Muscle of leg (tissue), 11 donors: Measurements from ENCODE around the gene PPP1R8. TPM values are rescaled to one million over a fixed set of nuclear protein-coding genes. Genes with fewer than 3 reads are reported as not detected.
A peak's percentile ranks its signal among the peaks of the same experiment; 100 is the strongest.

Source experiments
- DNase-seq: peaks from one replicate; pipeline ENCODE4 v3.0.0; 2013
- H3K27ac ChIP-seq: one replicate; pipeline ENCODE4 v1.5.1; 2013; ENCODE audit warnings: mild to moderate bottlenecking, low read length, control low read depth
- H3K27me3 ChIP-seq: one replicate; pipeline ENCODE4 v1.6.1; 2013; ENCODE audit warnings: low read length; ENCODE audit not compliant: control insufficient read depth, insufficient read depth
- H3K36me3 ChIP-seq: one replicate; pipeline ENCODE4 v1.6.1; 2013; ENCODE audit warnings: low read length; ENCODE audit not compliant: control insufficient read depth, insufficient read depth
- H3K4me1 ChIP-seq: one replicate; pipeline ENCODE4 v1.6.1; 2013; ENCODE audit warnings: low read length; ENCODE audit not compliant: control insufficient read depth, insufficient read depth
- H3K4me3 ChIP-seq: one replicate; pipeline ENCODE4 v1.5.1; 2013; ENCODE audit warnings: low read length, control low read depth
- H3K9me3 ChIP-seq: replicated peaks from 2 replicates; pipeline ENCODE4 v1.6.1; 2013; ENCODE audit warnings: low read depth, low read length; ENCODE audit not compliant: control insufficient read depth
- WGBS: methylation state at CpG from one replicate; pipeline ENCODE4 v1.1.5; 2013; ENCODE audit warnings: missing lambda C conversion rate; ENCODE audit not compliant: insufficient coverage; 5-methylcytosine and 5-hydroxymethylcytosine counted together
- polyA plus RNA-seq, 8 donors: library from polyadenylated mRNA; unstranded; fragments of 120-200 nt; gene quantifications; one replicate each; pipeline versions ENCODE4 v1.2.1 to v1.2.3, GENCODE V29; 2013; ENCODE audit warnings: inconsistent platforms in 1 of 8, low replicate concordance in 1 of 8; ENCODE audit not compliant: insufficient read length in 8 of 8, insufficient read depth in 1 of 8
- total RNA-seq: library from RNA; stranded (reverse); fragments of 120-200 nt; gene quantifications from one replicate; pipeline ENCODE4 v1.2.4, GENCODE V29; 2013

PPP1R8 gene
- total and polyA plus RNA-seq, 9 donors, result 27.8 to 43.3 (median 32.5) TPM

DNA sequence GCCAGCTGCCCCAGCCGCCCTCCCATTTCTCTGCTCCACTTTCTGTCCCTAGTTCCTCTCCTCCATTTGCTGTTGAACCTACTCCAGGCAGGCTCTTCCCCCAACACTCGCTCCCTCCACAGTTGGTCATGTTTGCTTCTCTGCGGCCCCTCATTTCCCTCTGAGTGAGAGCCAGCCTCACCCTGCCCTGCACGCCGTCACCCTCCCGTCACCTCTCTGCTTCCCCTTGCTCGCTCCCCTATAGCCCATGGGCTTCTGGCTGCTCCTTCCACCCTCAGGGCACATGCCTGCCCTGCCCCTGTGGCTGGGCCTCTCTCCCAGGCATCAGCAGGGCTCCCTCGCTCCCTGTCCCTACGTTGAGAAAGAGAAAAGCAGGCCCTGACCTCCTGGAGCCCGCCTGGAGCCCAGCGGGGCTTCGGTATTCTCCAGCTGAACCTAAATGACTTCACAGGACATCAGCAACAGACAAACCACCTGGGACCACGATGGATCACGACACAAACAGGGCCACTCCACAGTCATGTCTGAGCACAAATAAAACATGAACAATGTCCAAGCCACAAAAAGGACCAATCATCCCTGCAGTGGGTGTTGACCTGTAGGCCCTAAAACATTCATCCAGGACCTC, 28.5 kb downstream of the PPP1R8 start:
- no peak overlapping the region for H3K27ac ChIP-seq
- peaks cover 22% of the 10 kb centered on the region for H3K4me1 ChIP-seq
- H3K36me3 ChIP-seq, result no peaks in the 10 kb centered on the region
- DNase-seq, result no peak
- H3K9me3 ChIP-seq, result no peaks in the 10 kb centered on the region
- 74% methylated on average over 12 of the region's 14 CpGs for WGBS
- no peak overlapping the region for H3K4me3 ChIP-seq
- H3K27me3 ChIP-seq, result no peaks in the 10 kb centered on the region

DNA sequence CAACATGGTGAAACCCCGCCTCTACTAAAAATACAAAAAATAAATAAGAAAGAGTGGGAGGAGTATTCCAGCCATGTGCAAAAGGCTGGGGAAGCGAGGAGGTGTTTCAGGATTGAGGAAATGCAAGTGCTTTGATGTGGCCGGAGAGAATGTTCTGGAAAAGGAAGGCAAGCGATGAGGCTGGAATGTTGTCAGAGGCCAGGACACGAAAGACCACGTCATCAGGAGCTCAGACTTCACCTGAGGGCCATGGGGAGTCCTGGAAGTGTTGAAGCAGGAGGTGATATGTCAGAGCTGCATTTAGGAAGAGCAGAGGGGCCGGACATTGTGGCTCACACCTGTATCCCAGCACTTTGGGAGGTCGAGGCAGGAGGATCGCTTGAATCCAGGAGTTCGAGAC, 30.9 kb downstream of the PPP1R8 start:
- H3K27me3 ChIP-seq, result no peaks in the 10 kb centered on the region
- DNase-seq, result no peak
- no peaks in the 10 kb centered on the region for H3K9me3 ChIP-seq
- WGBS, result 73% methylated on average over 7 of the region's 10 CpGs
- no peak overlapping the region for H3K4me3 ChIP-seq
- no peak overlapping the region for H3K27ac ChIP-seq
- peaks cover 24% of the 10 kb centered on the region for H3K4me1 ChIP-seq
- H3K36me3 ChIP-seq, result no peaks in the 10 kb centered on the region

DNA sequence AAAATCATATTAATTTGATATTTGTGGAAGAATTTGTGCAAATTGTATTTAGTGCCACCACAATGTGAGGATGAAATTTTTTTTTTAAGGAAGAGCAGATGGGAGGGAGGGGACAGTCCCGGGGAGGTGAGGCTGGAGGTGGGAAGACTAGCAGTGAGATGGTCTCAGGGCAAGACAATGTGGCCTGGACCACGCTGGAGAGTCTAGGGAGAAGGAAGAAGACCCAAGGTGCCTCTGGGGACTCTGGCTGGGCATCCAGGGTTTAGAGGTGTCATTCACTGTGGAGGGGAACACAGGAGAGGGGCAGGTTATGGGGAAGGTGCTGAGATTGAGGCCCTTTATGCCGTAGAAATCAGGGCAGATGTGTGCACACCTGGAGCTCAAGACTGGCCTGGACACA, 31.4 kb downstream of the PPP1R8 start:
- no peaks in the 10 kb centered on the region for H3K9me3 ChIP-seq
- H3K4me1 ChIP-seq, result peaks cover 24% of the 10 kb centered on the region
- no peaks in the 10 kb centered on the region for H3K36me3 ChIP-seq
- H3K4me3 ChIP-seq, result no peak overlapping the region
- H3K27me3 ChIP-seq, result no peaks in the 10 kb centered on the region
- DNase-seq, result no peak
- 74% methylated on average over 3 of the region's 3 CpGs for WGBS
- no peak overlapping the region for H3K27ac ChIP-seq

DNA sequence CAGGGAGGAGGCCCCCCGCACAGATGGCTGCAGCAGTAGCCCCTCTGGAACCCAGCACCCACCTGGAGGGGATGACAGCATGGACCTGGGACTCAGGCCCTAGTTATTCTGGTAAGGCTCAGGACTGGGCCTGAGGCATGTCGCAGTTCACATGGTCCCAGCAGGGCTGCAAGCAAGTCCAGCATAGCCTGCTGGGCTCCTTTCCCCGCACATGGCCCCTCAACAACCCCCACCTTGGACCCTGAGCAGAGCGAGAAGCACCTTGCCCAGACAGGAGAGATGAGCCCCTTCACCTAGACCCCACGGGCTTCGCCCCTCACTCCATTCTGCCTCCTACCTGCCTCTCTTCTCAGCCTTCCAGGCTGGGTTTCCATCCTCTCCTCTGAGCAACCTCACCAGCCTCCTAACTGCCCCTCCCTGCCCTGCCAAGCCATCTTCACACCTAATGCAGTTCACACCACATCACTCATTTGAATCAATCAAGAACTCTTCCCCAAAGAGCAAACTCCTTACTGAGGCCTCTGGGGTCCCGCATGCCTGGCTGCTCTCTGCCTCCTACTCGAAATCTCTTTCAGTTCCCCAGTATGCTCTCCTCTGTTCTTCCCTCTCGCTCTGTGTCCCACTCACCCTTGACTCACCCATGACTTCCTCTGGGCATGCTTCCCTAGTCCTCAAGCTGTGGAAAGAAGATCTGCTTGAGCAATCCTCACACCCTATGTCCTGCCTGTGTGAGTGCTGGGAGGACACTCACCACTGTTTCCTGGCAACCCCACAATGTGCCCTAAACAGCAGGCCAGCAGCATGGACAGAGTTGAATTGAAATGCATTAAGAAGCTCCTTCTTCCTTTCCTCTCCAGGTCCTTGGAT, 32.3 kb downstream of the PPP1R8 start:
- Histone ChIP-seq H3K4me3 (no peak overlapping the region), H3K4me1 (peaks cover 24% of the 10 kb centered on the region)

DNA sequence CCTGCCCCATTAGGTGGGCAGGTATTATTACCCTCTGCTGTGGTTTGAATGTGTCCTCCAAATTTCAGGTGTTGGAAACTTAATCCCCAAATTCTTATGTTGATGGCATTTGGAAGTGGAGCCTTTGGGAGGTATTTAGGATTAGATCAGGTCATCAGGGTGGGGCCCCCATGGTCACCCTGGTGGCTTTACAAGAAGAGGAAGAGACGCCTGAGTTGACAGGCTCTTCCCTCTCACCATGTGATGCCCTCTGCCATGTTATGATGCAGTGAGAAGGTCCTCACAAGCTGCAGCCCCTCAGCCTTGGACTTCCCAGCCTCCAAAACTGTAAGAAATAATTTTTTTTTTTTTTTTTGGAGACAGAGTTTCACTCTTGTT, 32.9 kb downstream of the PPP1R8 start:
- WGBS, result no CpG with 5 or more reads among the region's 1 CpG

More for the DNA sequence above, 32.3 kb downstream of the PPP1R8 start:
- peak overlapping the region; percentile 78 for H3K27ac ChIP-seq
- H3K36me3 ChIP-seq, result no peaks in the 10 kb centered on the region
- H3K27me3 ChIP-seq, result no peaks in the 10 kb centered on the region
- 81% methylated on average over 8 of the region's 9 CpGs for WGBS
- no peaks in the 10 kb centered on the region for H3K9me3 ChIP-seq
- peak; percentile 90 for DNase-seq

DNA sequence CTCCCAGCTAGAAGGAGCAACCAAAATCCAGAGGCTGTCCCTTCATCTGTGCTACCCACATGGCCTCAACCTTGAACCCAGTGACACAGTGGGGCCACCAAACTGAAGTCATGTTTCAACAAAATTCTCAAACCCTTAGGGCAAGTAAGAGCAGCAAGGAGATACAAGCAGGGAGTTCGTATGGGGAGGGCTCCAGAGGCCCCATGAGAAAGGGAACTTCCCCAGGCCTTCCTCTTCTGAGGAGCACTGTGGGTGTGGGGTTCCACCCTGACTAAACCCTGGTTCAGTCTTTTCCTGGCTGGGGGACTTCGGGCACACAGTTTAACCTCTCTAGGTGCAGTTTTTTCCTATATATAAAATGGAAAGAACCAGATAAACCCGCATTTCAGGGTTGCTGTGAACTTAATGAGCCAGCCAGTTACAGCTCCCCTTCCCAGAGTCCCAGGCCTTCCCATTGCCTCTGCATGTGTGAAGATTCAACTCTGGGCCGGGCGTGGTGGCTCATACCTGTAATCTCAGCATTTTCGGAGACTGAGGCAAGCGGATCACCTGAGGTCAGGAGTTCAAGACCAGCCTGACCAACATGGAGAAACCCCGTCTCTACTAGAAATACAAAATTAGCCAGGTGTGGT, 33.8 kb downstream of the PPP1R8 start:
- Histone ChIP-seq H3K4me3 (no peak overlapping the region), H3K36me3 (no peaks in the 10 kb centered on the region), H3K27me3 (no peaks in the 10 kb centered on the region), H3K27ac (peak overlapping the region; percentile 78), H3K4me1 (peaks cover 24% of the 10 kb centered on the region), H3K9me3 (no peaks in the 10 kb centered on the region)
- DNase-seq, result peak; percentile 53
- WGBS, result 95% methylated on average over 4 of the region's 8 CpGs

More for the DNA sequence above, 32.9 kb downstream of the PPP1R8 start:
- no peaks in the 10 kb centered on the region for H3K9me3 ChIP-seq
- H3K27ac ChIP-seq, result peak overlapping the region; percentile 78
- H3K27me3 ChIP-seq, result no peaks in the 10 kb centered on the region
- no peak for DNase-seq
- no peak overlapping the region for H3K4me3 ChIP-seq
- H3K36me3 ChIP-seq, result no peaks in the 10 kb centered on the region
- H3K4me1 ChIP-seq, result peaks cover 20% of the 10 kb centered on the region

DNA sequence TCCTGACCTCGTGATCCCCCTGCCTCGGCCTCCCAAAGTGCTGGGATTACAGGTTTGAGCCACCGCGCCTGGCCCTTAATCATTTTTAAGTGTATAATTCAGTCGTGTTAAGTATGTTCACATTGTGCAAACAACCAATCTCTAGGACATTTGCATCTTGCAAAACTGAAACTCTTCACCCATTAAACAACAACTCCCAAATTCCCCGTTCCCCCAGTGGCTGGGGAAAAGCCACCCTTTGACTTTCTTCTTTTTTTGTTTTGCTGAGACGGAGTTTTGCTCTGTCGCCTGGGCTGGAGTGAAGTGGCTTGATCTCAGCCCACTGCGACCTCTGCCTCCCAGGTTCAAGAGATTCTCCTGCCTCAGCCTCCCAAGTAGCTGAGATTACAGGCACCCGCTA, 35.2 kb downstream of the PPP1R8 start:
- Histone ChIP-seq H3K4me3 (no peak overlapping the region), H3K27ac (no peak overlapping the region), H3K36me3 (no peaks in the 10 kb centered on the region), H3K27me3 (no peaks in the 10 kb centered on the region), H3K9me3 (no peaks in the 10 kb centered on the region), H3K4me1 (peaks cover 24% of the 10 kb centered on the region)
- WGBS, result 97% methylated on average over 7 of the region's 10 CpGs
- DNase-seq, result no peak

DNA sequence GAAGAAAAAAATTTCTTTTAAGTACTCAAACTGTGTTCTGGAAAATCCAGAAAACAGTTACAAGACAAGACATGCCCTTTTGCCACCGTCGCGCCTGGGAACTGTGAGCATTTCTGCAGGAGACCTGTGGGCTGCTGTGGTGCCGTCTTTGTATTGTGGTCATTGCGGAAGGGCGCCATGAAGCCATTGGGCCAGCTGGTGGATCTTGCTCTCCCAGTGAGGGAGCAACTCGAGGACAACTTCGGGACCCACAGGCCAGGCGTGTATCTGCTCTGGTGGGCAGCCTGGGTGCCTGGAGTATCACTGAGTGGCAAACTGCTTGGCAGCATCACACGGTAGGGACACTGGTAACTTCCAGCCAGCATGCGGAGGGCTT, 38.0 kb downstream of the PPP1R8 start:
- 87% methylated on average over 11 of the region's 11 CpGs for WGBS
- Histone ChIP-seq H3K27ac (no peak overlapping the region), H3K4me1 (peaks cover 27% of the 10 kb centered on the region), H3K9me3 (no peaks in the 10 kb centered on the region), H3K36me3 (no peaks in the 10 kb centered on the region), H3K27me3 (peaks cover 18% of the 10 kb centered on the region), H3K4me3 (no peak overlapping the region)
- no peak for DNase-seq

DNA sequence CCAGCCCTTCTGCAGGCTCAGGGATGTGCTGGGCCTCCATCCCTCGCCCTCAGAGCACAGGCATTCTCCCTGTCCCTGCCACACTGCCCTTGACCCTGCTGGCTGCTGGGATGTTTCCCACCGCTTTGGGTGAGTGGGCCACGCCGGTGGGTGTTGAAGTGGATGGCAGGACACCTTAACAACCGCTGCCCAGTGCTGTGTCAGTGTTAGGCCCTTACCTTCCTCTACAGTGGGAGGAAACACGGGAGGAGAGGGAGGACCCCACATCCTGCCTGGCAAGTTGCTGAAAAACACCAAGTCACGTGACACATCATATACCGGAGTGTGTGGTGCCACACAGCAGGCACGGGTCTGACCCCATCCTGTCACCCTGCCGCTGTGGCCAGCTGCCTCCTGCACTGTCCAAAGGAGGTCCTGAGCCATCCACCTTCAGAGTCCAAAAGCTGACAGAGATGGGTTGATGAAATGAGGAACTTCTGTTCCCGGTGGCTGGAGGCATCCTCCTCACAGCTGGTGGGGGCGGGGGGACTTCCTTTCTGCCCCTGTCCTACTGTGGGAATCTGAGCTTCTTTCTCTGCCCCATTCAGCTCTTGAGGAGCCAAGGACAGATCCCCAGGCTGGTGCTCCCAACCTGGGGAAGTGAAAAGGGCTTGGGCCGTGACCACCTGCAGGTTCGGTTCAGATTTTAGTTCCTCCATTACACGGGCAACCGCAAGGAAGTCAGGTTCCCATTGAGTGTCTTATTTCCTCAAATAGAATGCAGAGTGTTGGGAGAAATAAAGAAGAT, 38.5 kb downstream of the PPP1R8 start:
- peak; percentile 39 for DNase-seq
- Histone ChIP-seq H3K4me3 (no peak overlapping the region), H3K27ac (peak overlapping the region; percentile 35), H3K9me3 (no peaks in the 10 kb centered on the region), H3K36me3 (no peaks in the 10 kb centered on the region), H3K4me1 (peaks cover 26% of the 10 kb centered on the region), H3K27me3 (peaks cover 23% of the 10 kb centered on the region)
- WGBS, result 69% methylated on average over 5 of the region's 16 CpGs

DNA sequence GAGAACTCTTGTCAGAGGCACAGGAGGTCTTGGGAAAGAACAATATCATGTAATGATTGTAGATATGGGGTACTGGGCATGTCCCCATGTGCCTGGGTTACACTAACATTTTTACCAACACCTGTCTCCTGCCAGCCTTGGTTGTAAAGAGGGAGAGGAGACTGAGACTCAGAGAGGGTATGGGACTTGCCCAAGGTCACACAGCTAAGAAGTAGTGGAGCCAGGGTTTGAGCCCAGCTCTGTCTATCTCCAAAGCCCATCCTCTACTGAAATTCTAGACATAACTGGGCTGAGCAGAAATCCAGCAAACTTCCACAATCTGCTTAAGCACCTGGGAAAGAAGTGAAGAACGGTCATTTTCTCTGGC, 39.1 kb downstream of the PPP1R8 start:
- no peak overlapping the region for H3K27ac ChIP-seq
- 80% methylated on average over 1 of the region's 1 CpG for WGBS
- DNase-seq, result no peak
- H3K4me1 ChIP-seq, result peaks cover 26% of the 10 kb centered on the region
- H3K36me3 ChIP-seq, result no peaks in the 10 kb centered on the region
- peaks cover 23% of the 10 kb centered on the region for H3K27me3 ChIP-seq
- H3K9me3 ChIP-seq, result no peaks in the 10 kb centered on the region
- H3K4me3 ChIP-seq, result no peak overlapping the region
